Lung (tissue), 12 donors: Measurements from ENCODE around the gene NUP188. TPM values are rescaled to one million over a fixed set of nuclear protein-coding genes. Genes with fewer than 3 reads are reported as not detected.

Experiments
- ATAC-seq: fragments of 200-7000 bp; cut with Tn5 transposase; one replicate; pipeline ENCODE4 v1.9.1; 2020; ENCODE audit warnings: moderate number of reproducible peaks; ENCODE audit not compliant: insufficient read depth, low FRiP score
- DNase-seq, 3 donors: peaks; one replicate each; pipeline ENCODE4 v3.0.0-alpha.2; 2013 to 2017
- H3K27ac ChIP-seq, 2 donors: one replicate each; pipeline ENCODE4 v1.5.1; 2013; ENCODE audit warnings: mild to moderate bottlenecking in 2 of 2, moderate library complexity in 2 of 2, control low read depth in 1 of 2, inconsistent platforms in 1 of 2, low read depth in 1 of 2, low read length in 1 of 2
- H3K27me3 ChIP-seq, 3 donors: one replicate each; pipeline ENCODE4 v1.5.1; 2013; ENCODE audit warnings: low read length in 2 of 3; ENCODE audit not compliant: control insufficient read depth in 3 of 3, insufficient read depth in 3 of 3
- H3K36me3 ChIP-seq, 4 donors: one replicate each; pipeline ENCODE4 v1.5.1; 2013; ENCODE audit warnings: low read length in 4 of 4, mild to moderate bottlenecking in 1 of 4, moderate library complexity in 1 of 4; ENCODE audit not compliant: control insufficient read depth in 4 of 4, insufficient read depth in 4 of 4
- H3K4me1 ChIP-seq, 5 donors: one replicate each; pipeline ENCODE4 v1.5.1; 2013; ENCODE audit warnings: low read length in 5 of 5, mild to moderate bottlenecking in 2 of 5, moderate library complexity in 1 of 5; ENCODE audit not compliant: control insufficient read depth in 5 of 5, insufficient read depth in 5 of 5
- H3K4me3 ChIP-seq: one replicate; pipeline ENCODE4 v1.5.1; 2013; ENCODE audit warnings: mild to moderate bottlenecking, control low read depth, moderate library complexity
- H3K9ac ChIP-seq, 2 donors: one replicate each; pipeline ENCODE4 v1.5.1; 2013; ENCODE audit warnings: low read length in 2 of 2, control low read depth in 1 of 2; ENCODE audit not compliant: insufficient read depth in 1 of 2
- H3K9me3 ChIP-seq, 4 donors: one replicate each; pipeline ENCODE4 v1.5.1; 2013; ENCODE audit warnings: low read length in 3 of 4, mild to moderate bottlenecking in 1 of 4, moderate library complexity in 1 of 4; ENCODE audit not compliant: control insufficient read depth in 4 of 4, insufficient read depth in 3 of 4
- CTCF ChIP-seq: IDR thresholded peaks from 2 replicates; pipeline ENCODE4 v1.5.1; 2012; ENCODE audit warnings: mild to moderate bottlenecking; ENCODE audit errors: control extremely low read depth, extremely low read depth
- WGBS, 2 donors: extraction: QIAGEN DNeasy Blood & Tissue Kit; methylation state at CpG; one replicate each; pipeline ENCODE4 v1.1.7; 2013; 5-methylcytosine and 5-hydroxymethylcytosine counted together
- polyA plus RNA-seq, 2 donors: library from polyadenylated mRNA; stranded (reverse); fragments of 200-250 nt; gene quantifications; one replicate each; pipeline ENCODE4 v1.2.1, GENCODE V29; 2013
- total RNA-seq, 2 donors: library from RNA; depleted of rRNA in 1 of 2; stranded (reverse); fragments of >200 nt in 1 of 2; gene quantifications; one replicate each; pipeline ENCODE4 v1.2.1, GENCODE V29; 2014 to 2021
- donor health status: control.
- donor health status: control.
- donor health status: Bipolar disorder and iron deficiency.
- donor health status: healthy.
- donor health status: DM: yes; HTN: yes; CAD: no.

Gene NUP188
- total and polyA plus RNA-seq, 4 donors: 17.0 to 48.5 (median 32.1) TPM

GRCh38 chr9:128927731-128928411, 19.6 kb upstream of the NUP188 start:
- DNase-seq: peak; percentile 57 to 59 (median 58)
- H3K9ac ChIP-seq: no peak overlapping the region
- no peaks in the 10 kb centered on the region for H3K27me3 ChIP-seq
- H3K9me3 ChIP-seq: no peaks in the 10 kb centered on the region
- no peak for ATAC-seq
- peak overlapping the region in 1 of 2 donors; percentile 35 for H3K27ac ChIP-seq
- H3K4me3 ChIP-seq: no peak overlapping the region
- TF ChIP-seq CTCF: peak; percentile 92
- WGBS, 2 donors: 32 to 41% methylated on average over 10 of the region's 10 CpGs
- peaks cover 0 to 4% (median 0%) of the 10 kb centered on the region in 5 donors for H3K4me1 ChIP-seq
- no peaks in the 10 kb centered on the region for H3K36me3 ChIP-seq

GRCh38 chr9:128928624-128929023, 18.9 kb upstream of the NUP188 start:
- H3K4me3 ChIP-seq: no peak overlapping the region
- no peaks in the 10 kb centered on the region for H3K27me3 ChIP-seq
- DNase-seq: peak in 1 of 3 donors; percentile 23
- 79 to 86% methylated on average over 2 of the region's 2 CpGs for WGBS, 2 donors
- no peak for ATAC-seq
- H3K4me1 ChIP-seq: peaks cover 0 to 2% (median 0%) of the 10 kb centered on the region in 5 donors
- no peaks in the 10 kb centered on the region for H3K36me3 ChIP-seq
- no peaks in the 10 kb centered on the region for H3K9me3 ChIP-seq
- no peak for TF ChIP-seq CTCF
- H3K9ac ChIP-seq: no peak overlapping the region
- H3K27ac ChIP-seq: no peak overlapping the region

- Histone ChIP-seq H3K9me3 (no peaks in the 10 kb centered on the region), H3K4me1 (peaks cover 0 to 2% (median 0%) of the 10 kb centered on the region in 5 donors), H3K4me3 (no peak overlapping the region), H3K27ac (no peak overlapping the region), H3K9ac (no peak overlapping the region), H3K36me3 (no peaks in the 10 kb centered on the region), H3K27me3 (no peaks in the 10 kb centered on the region)
- ATAC-seq (no peak), DNase-seq (no peak)
- 80 to 94% methylated on average over 4 of the region's 4 CpGs for WGBS, 2 donors
- no peak for TF ChIP-seq CTCF
These were observed 17.9 kb upstream of the NUP188 start for GRCh38 chr9:128929560-128929959.
